PFSK-1 (cell line): ENCODE results near the gene HPCAL1.

Experiments
- FOXP2 ChIP-seq: optimal IDR thresholded peaks from 2 replicates; pipeline ENCODE3; 2011; ENCODE audit warnings: borderline replicate concordance, control low read depth, inconsistent platforms; ENCODE audit not compliant: insufficient read depth; ENCODE audit errors: extremely low read length, extremely low read depth
- POLR2AphosphoS5 ChIP-seq: IDR thresholded peaks from 2 replicates; pipeline ENCODE4 v1.6.1; 2012; ENCODE audit warnings: low read depth, mild to moderate bottlenecking, control low read depth, low read length, moderate library complexity
- REST ChIP-seq, 2 experiments: IDR thresholded peaks; 2 replicates each; pipeline versions ENCODE4 v1.6.1 to v1.8.0; 2011 to 2012; ENCODE audit warnings: low read depth in 2 of 2, low read length in 2 of 2, control low read depth in 1 of 2, inconsistent platforms in 1 of 2, mild to moderate bottlenecking in 1 of 2, moderate library complexity in 1 of 2; ENCODE audit not compliant: insufficient read depth in 1 of 2
- SIN3A ChIP-seq: IDR thresholded peaks from 2 replicates; pipeline ENCODE4 v1.6.1; 2012; ENCODE audit warnings: mild to moderate bottlenecking, low read length, moderate library complexity, borderline replicate concordance; ENCODE audit not compliant: insufficient read depth
- TAF1 ChIP-seq: IDR thresholded peaks from 2 replicates; pipeline ENCODE4 v1.6.1; 2012; ENCODE audit warnings: low read length, control low read depth, borderline replicate concordance; ENCODE audit not compliant: insufficient read depth

HPCAL1 gene

GRCh38 chr2:10431797-10432196 lies 129.1 kb downstream of the HPCAL1 start:
- TF ChIP-seq FOXP2 (no peak), POLR2AphosphoS5 (no peak), REST (IDR thresholded peaks at IDR 0.05; ENCODE audit: insufficient read depth in 1 of 2, low read depth in 2 of 2, low read length in 2 of 2) (no peak), SIN3A (no peak), TAF1 (no peak)

GRCh38 chr2:10432311-10433181 lies 129.8 kb downstream of the HPCAL1 start:
- TF ChIP-seq REST (IDR thresholded peaks at IDR 0.05; ENCODE audit: insufficient read depth in 1 of 2, low read depth in 2 of 2, low read length in 2 of 2) (no peak), TAF1 (no peak), SIN3A (no peak), POLR2AphosphoS5 (no peak), FOXP2 (no peak)

DNA sequence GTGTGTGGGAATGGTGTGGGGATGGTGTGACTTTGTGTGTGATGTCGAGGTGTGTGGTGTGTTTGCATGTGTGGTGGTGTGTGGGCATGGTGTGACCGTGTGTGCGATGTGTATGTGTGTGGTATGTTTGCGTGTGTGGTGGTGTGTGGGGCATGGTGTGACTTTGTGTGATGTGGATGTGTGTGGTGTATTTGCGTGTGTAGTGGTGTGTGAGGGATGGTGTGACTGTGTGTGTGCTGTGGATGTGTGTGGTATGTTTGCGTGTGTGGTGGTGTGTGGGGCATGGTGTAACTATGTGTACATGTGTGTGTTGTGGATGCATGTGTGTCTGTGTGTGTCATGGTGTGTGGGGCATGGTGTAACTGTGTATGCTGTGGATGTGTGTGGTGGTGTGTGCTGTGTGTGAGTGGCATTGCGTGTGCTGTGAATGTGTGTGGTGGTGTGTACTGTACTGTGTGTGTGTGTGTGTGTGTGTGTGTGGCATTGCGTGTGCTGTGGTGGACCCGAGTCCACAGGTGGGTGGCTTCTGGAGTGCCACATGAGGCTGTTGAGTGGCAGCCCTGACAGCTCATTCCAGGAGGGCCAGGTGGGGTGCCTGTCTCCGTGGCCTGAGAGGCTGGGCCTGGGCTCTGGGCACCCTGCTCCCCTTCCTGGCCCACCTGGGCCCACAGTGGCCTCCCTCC lies 130.7 kb downstream of the HPCAL1 start:
- TF ChIP-seq TAF1 (no peak), REST (IDR thresholded peaks at IDR 0.05; ENCODE audit: insufficient read depth in 1 of 2, low read depth in 2 of 2, low read length in 2 of 2) (no peak), FOXP2 (no peak), SIN3A (no peak), POLR2AphosphoS5 (no peak)

DNA sequence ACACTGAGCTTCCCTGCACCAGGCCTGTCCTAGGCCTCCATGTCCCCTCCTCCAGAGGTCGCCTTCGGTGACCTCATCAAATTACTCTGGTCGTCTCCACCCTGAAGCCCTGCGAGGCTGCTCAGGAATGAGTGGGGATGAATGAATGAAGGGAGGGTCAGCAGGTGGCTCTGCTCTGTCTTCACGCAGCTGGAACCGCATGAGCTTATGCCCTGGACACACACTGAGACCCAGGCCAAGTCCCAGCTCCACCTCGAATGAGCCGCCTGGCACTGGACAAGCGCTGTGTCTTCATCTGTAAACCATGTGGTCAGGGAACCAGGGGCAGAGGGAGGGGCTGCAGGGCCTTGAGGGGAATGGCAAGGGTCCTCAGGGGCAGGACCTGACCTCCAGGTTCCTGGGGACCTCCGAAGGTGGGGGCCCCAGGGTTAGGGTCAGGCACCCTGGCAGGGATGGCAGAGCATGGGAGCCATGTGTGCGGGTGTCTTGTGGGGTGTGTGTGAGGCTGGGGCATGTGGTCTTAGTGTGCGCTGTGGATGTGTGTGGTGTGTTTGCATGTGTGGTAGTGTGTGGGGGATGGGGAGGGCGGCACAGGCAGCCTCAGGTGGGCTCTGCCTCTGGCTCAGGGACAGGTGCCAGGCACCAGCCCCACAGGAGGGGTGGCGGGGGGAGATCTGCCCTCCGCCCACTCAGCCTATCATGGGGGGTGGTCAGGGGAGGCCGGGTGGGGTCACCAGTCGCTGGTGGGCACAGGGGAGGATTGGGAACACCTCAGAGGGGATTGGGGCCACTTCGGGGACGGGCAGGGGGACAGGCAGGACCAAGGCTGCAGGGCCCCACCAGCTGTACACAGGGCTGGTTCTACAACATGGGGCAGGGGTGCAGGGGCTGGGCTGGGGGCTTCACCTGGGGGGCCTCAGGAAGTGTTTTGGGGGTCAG lies 131.5 kb downstream of the HPCAL1 start:
- TF ChIP-seq REST (IDR thresholded peaks at IDR 0.05; ENCODE audit: insufficient read depth in 1 of 2, low read depth in 2 of 2, low read length in 2 of 2), result no peak
- TF ChIP-seq POLR2AphosphoS5, result no peak
- TF ChIP-seq FOXP2, result no peak
- TF ChIP-seq SIN3A, result no peak
- TF ChIP-seq TAF1, result no peak
